IPS-NIHi7 (cell line): ENCODE results near the gene CPED1.
"Not testable (repeated sequence)": the region's sequence is repeated elsewhere in the genome, so short reads cannot be mapped to it uniquely, and the experiment has no call there.

Experiments
- DNase-seq: peaks from one replicate; pipeline ENCODE4 v3.0.0; 2012; ENCODE audit warnings: mixed read lengths; ENCODE audit errors: extremely low spot score

The CPED1 gene

DNA sequence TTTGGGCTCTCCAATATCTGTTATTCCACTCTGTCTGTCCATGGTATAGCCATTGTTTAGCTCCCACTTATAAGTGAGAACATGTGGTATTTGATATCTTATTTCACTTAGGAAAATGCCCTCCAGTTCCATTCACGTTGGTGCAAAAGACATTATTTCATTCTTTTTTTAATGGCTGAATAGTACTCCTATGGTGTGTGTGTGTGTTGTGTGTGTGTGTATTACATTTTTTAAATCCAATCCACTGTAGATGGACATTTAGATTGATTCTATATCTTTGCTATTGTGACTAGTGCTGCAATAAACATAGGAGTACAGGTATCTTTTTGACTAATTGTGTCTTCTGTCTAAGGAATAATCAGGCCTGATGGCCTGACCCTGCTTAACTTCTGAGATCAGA is 7.4 kb upstream of the CPED1 start:
- DNase-seq: no peak

DNA sequence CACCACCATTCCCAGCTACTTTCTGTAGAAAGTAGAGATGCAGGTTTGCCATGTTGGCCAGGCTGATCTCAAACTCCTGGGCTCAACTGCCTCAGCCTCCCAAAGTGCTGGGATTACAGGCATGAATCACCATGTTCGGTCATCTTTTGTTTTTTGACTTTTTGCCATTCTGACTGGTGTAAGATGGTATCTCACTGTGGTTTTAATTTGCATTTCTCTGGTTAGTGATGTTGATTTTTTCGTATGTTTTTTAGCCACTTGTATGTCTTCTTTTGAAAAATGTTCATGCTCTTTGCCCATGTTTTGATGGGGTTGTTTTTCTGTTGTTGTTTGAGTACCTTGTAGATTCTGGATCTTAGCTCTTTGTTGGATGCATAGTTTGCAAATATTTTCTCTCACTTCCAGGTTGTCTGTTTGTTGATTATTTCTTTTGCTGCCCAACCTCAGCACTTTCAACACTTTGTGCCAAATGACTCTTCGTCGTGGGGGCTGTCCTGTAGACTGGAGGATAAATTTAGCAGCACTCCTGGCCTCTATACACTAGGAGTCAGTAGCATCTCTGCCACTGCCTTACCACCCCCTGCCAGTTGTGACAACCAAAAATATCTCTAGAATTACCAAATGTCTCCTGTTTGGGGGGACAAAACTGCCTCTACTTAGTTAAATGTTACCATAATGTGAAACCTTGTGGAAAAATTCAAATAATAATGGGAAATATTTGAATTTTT is 6.5 kb upstream of the CPED1 start:
- peak; percentile 22 for DNase-seq

GRCh38 chr7:120983592-120983991 is 4.9 kb upstream of the CPED1 start:
- DNase-seq: not testable (repeated sequence)

DNA sequence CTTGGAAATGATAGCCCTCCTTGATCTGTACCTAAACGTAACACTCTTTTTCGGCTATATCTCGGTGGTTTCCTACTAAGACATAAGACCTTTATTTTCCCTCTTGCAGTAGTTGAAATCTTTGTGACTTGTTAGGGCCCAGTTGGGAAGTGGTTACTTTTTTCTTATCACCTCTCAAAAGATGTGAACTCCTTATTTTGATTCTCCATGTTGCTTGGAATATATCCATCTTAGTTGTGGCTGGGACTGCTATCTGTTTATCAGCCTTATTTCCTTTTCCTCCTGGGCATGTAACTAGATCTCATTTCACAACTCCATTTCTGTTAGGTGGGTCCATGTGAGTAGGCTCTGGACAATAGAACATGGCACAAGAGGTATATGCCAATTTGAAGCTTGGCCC is 4.1 kb upstream of the CPED1 start:
- DNase-seq: no peak

DNA sequence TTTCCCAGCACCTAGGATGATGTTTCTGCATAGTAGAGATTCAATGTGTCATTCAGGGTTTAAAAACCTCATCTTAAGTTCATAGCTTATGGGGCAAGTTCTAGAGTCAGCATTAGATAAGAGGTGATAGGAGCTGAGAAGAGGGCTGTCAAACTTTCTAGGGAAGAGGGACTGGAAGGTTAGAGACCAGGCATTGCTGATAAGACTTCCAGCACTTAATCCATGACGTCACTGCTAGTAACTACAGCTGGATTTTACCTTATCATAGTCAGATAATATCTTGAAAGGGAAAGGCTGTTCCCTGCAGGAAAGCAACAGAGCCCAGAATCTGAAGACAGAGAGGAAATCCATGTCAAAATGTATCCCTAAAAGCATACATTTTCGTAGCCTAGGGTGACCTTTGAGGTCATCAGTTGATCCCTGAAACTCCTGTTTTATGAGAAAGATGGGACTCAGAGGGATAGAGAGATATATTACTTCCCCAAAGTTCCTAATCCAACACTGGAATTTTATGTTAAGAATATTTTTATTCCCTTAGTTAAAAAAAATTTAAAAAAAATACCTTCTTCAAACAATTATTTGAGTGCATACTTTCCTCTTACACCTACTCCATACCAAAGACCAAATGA is 3.3 kb upstream of the CPED1 start:
- DNase-seq: no peak

GRCh38 chr7:120985839-120986238 is 2.7 kb upstream of the CPED1 start:
- no peak for DNase-seq

- no peak for DNase-seq
Observed at GRCh38 chr7:120986650-120987049, 1.9 kb upstream of the CPED1 start.

DNA sequence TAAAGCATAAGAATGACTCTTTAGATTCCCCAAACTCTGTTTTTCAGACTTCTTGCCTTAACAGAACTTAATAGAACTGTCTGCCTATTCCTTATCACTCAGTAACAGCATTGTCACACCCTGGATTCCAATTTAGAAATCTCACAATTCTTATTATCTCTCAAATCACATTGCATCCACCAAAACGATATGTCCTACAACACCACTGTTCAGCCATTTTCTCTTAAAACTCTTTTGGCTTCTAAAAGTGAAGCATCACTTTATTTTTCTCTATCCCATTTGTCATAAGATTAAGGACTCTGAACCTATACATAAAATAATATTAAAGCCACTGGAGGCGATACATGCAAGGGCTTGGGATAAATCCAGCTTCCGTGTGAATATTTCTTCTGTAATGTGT is 1.2 kb upstream of the CPED1 start:
- DNase-seq: no peak

DNA sequence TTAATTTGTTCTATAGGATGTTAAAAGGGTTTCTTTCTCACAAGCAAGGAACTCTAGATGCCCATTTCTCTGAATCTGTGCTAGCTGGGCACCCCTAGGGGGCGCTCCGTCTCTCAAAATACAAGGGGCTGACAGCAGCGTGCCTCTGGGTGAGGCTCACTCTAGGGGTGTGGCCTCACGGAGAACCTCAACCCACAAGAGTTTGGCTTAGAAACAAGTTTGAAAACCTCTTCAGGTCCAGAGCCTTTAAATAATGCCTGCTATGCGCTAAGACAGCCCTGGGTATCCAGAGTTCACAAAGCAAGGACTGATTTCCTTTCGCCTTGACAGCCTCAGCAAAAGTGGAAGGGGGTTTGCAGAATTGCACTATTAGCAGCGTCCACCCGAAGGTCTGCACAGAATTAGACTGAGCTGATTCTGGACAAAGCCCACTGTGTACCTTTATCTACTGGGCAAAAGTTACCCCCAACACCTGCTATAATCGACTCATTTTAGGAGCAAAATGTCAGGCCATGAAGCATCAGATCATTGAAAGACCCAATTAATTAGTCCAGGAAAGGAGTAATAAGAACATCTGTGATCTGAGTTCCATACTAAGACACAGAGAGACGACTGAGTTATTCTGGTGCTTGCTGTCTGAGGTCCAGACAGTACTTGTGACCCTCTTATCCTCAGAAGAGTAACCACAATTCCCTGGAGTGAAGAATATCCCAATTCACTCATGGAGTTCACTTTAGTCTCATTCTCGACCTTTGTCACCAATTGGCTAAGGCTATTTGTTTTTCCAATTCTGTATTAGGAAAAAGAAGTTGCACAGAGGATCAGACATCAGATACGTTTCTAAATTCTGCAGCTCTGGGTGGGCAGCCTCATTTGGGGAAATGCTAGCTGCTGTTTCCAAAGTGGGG is 574 bp upstream of the CPED1 start:
- DNase-seq: peak; percentile 85

- no peak for DNase-seq
Observed at GRCh38 chr7:120989257-120990220, 1.0 kb downstream of the CPED1 start.

GRCh38 chr7:120990468-120991118 is 2.1 kb downstream of the CPED1 start:
- no peak for DNase-seq

GRCh38 chr7:120991161-120991560 is 2.6 kb downstream of the CPED1 start:
- DNase-seq: no peak

DNA sequence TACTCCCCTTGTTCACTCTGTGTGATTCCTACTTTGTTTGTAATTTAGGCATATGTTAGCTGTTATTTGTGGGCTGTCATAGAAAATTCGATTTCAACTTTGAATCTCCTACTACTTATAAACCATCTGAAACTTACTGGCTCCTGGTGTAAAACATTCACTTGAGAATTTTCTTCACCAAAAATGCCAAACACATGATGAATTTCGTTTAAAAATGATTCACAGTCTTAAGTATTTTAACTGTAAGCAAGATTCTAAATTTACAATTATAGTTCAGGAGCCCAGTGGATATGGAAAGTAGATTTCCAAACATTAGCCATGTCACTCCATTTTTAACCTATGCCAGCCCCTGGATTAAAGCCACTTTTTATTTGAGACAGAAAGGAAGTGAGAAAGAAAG is 3.1 kb downstream of the CPED1 start:
- no peak for DNase-seq

GRCh38 chr7:120992272-120992964 is 3.9 kb downstream of the CPED1 start:
- DNase-seq: no peak

DNA sequence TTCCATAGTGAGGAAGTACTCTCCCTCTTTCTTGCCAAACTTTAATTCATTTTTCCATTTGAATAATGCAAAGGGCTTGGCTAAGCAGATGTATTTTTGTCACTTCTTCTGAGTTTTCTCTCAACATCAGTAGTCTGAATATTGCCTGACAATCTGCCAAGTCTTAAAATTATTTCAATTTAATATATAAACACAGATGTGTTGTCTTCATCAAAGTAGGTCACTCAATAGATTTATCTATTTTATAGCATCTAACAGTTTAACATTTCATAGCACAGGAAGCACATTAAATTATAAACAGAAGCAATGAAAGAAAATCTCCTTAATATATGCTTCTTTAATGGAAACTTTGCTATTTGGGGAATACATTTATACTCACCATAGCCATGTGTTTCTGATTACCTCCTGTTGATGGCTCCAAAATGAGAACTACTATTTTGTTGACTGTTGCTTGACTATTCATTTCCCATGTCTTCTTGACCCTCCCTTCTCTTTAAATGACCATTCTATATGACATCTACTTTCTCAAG is 4.5 kb downstream of the CPED1 start:
- no peak for DNase-seq

- no peak for DNase-seq
Observed at GRCh38 chr7:120993553-120994191, 5.2 kb downstream of the CPED1 start.

DNA sequence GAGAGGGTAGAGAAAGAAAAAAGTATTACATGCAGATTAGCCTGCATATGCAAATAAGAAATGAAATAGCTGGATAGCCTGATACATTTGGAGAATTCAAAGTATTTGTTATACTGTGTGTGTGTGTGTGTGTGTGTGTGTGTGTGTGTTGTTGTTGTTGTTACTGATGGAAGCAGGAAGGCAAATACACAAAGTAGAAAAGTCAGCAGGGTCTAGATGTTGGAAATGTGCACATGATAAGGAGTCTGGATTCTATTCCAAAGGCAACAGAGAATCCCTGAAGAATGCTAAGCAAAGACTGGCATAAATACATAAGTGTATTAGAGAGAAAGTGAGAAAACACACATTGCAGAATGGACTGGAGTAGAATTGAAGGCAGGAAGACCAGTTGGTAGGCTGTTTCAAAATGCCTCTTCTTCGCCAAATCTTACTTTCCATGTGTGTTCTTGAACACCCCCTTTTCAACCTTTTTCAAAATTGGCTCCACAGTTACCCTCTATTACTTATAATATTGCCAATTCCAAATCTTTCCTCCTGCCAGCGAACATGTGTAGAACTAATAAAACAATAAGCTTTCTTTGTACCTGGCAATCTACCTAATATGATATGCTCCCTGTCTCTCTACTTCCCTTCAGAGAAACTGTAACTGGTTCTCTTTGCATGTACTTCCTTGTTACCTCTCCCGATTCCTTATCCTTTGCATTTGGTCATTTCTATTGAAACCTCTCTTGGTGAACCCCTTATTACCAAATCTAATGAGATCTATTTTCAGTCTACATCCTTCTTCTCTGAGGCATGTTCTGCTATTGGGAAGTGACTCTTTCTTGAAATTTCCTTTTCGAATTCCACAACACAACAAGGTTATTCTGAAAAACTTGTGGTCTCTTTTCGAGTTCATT is 6.2 kb downstream of the CPED1 start:
- no peak for DNase-seq

DNA sequence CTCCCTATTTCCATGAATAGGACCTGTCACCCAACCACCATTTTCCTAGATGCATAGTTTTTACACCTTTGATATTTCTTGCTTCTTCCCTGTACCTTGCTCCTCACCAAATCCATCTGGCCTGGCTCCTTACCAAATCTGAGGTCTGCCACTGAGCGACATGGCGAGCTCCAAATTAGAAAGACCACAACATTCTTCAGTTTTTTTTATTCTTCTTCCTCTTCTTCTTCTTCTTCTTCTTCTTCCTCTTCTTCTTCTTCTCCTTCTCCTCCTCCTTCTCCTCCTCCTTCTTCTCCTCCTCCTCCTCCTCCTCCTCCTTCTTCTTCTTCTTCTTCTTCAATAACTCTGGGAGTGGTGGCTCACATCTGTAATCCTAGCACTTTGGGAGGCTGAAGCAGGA is 7.1 kb downstream of the CPED1 start:
- no peak for DNase-seq
